Rectal smooth muscle tissue (tissue), 1 donor: ENCODE results near the gene MYLK.
A peak's percentile ranks its signal among the peaks of the same experiment; 100 is the strongest.

Source experiments
- H3K27ac ChIP-seq: one replicate; pipeline ENCODE4 v1.7.0; 2013; ENCODE audit warnings: low read depth, low read length, inconsistent platforms
- H3K27me3 ChIP-seq: one replicate; pipeline ENCODE4 v1.7.0; 2013; ENCODE audit warnings: low read length; ENCODE audit not compliant: control insufficient read depth, insufficient read depth
- H3K36me3 ChIP-seq: one replicate; pipeline ENCODE4 v1.7.0; 2013; ENCODE audit warnings: low read length; ENCODE audit not compliant: control insufficient read depth, insufficient read depth
- H3K4me1 ChIP-seq: one replicate; pipeline ENCODE4 v1.7.0; 2013; ENCODE audit warnings: low read length; ENCODE audit not compliant: control insufficient read depth, insufficient read depth
- H3K4me3 ChIP-seq: one replicate; pipeline ENCODE4 v1.7.0; 2013; ENCODE audit warnings: low read length
- H3K9ac ChIP-seq: one replicate; pipeline ENCODE4 v1.7.0; 2013; ENCODE audit warnings: low read length

The MYLK gene

GRCh38 chr3:123678108-123678511 is 206.0 kb downstream of the MYLK start:
- H3K4me1 ChIP-seq: peaks cover 57% of the 10 kb centered on the region
- no peak overlapping the region for H3K9ac ChIP-seq
- H3K27me3 ChIP-seq: no peaks in the 10 kb centered on the region
- peaks cover 7% of the 10 kb centered on the region for H3K36me3 ChIP-seq
- peak overlapping the region; percentile 44 for H3K27ac ChIP-seq
- H3K4me3 ChIP-seq: no peak overlapping the region

- Histone ChIP-seq H3K27me3 (no peaks in the 10 kb centered on the region), H3K4me1 (peaks cover 54% of the 10 kb centered on the region), H3K4me3 (no peak overlapping the region), H3K36me3 (peaks cover 2% of the 10 kb centered on the region), H3K27ac (peak overlapping the region; percentile 72), H3K9ac (no peak overlapping the region)
Observed at GRCh38 chr3:123672429-123673146, 211.5 kb downstream of the MYLK start.

GRCh38 chr3:123670743-123671142 is 213.4 kb downstream of the MYLK start:
- H3K36me3 ChIP-seq: peaks cover 13% of the 10 kb centered on the region
- H3K27ac ChIP-seq: peak overlapping the region; percentile 72
- H3K4me3 ChIP-seq: no peak overlapping the region
- no peaks in the 10 kb centered on the region for H3K27me3 ChIP-seq
- peaks cover 49% of the 10 kb centered on the region for H3K4me1 ChIP-seq
- no peak overlapping the region for H3K9ac ChIP-seq

GRCh38 chr3:123668906-123669305 is 215.2 kb downstream of the MYLK start:
- Histone ChIP-seq H3K9ac (no peak overlapping the region), H3K36me3 (peaks cover 14% of the 10 kb centered on the region), H3K27ac (peak overlapping the region; percentile 41)

DNA sequence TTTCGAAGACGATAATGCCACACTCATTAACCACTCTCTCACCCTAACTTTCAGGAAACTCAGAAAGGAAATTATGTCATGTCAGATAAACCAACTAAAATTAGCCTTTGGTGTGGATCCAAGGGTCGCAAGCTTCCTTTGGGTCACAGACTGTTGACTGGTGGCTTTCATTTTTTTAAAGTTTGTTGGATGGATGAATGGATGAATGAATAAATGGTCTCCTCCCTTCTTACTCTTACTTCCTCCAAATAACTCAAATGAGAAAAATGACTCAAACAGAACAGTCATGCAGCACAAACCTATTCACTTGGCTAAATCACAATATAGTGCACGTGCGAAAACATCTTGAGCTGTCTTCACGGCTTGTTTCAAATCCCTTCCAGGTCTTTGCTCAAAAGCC is 216.3 kb downstream of the MYLK start:
- peak overlapping the region; percentile 41 for H3K27ac ChIP-seq
- no peaks in the 10 kb centered on the region for H3K27me3 ChIP-seq
- no peak overlapping the region for H3K9ac ChIP-seq
- H3K36me3 ChIP-seq: peaks cover 21% of the 10 kb centered on the region
- H3K4me3 ChIP-seq: no peak overlapping the region
- peaks cover 32% of the 10 kb centered on the region for H3K4me1 ChIP-seq

More at GRCh38 chr3:123668906-123669305, 215.2 kb downstream of the MYLK start:
- Histone ChIP-seq H3K4me1 (peaks cover 39% of the 10 kb centered on the region), H3K4me3 (no peak overlapping the region), H3K27me3 (no peaks in the 10 kb centered on the region)

- Histone ChIP-seq H3K27ac (no peak overlapping the region), H3K4me1 (peaks cover 47% of the 10 kb centered on the region)
Observed at GRCh38 chr3:123664753-123665152, 219.4 kb downstream of the MYLK start.

GRCh38 chr3:123663977-123664376 is 220.2 kb downstream of the MYLK start:
- H3K36me3 ChIP-seq: peaks cover 19% of the 10 kb centered on the region
- peak overlapping the region; percentile 95 for H3K27ac ChIP-seq
- H3K4me1 ChIP-seq: peaks cover 53% of the 10 kb centered on the region
- no peaks in the 10 kb centered on the region for H3K27me3 ChIP-seq
- H3K9ac ChIP-seq: no peak overlapping the region
- H3K4me3 ChIP-seq: no peak overlapping the region

More at GRCh38 chr3:123664753-123665152, 219.4 kb downstream of the MYLK start:
- no peaks in the 10 kb centered on the region for H3K27me3 ChIP-seq
- H3K36me3 ChIP-seq: peaks cover 19% of the 10 kb centered on the region
- no peak overlapping the region for H3K9ac ChIP-seq
- no peak overlapping the region for H3K4me3 ChIP-seq

DNA sequence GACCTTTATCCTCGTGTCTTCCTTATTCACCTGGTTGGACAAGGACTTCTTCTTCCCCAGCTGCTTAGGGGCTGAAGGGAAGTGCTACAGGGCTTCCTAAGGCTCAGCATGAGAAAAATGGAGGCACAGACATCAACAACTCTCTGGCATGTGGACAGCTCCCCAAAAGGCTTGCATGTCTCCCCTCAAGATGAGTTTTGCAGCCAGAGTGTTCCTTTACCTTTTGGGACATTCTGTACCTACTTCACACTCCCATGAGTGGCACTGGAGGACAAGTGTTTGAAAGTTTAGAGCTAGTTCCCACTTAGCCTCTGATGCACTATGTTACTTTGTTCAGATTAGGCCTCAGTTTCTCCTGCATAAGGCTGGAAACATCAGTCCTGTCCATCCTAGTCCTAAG is 222.2 kb downstream of the MYLK start:
- Histone ChIP-seq H3K27ac (peak overlapping the region; percentile 95), H3K27me3 (no peaks in the 10 kb centered on the region), H3K36me3 (peaks cover 27% of the 10 kb centered on the region), H3K9ac (no peak overlapping the region), H3K4me3 (no peak overlapping the region), H3K4me1 (peaks cover 62% of the 10 kb centered on the region)

- peaks cover 25% of the 10 kb centered on the region for H3K36me3 ChIP-seq
- H3K27ac ChIP-seq: peak overlapping the region; percentile 95
- peaks cover 66% of the 10 kb centered on the region for H3K4me1 ChIP-seq
- no peak overlapping the region for H3K9ac ChIP-seq
- no peaks in the 10 kb centered on the region for H3K27me3 ChIP-seq
- peak overlapping the region; percentile 19 for H3K4me3 ChIP-seq
Observed at GRCh38 chr3:123660900-123661299, 223.2 kb downstream of the MYLK start.

GRCh38 chr3:123660141-123660675 is 223.9 kb downstream of the MYLK start:
- Histone ChIP-seq H3K27ac (peak overlapping the region; percentile 95), H3K27me3 (no peaks in the 10 kb centered on the region), H3K36me3 (peaks cover 27% of the 10 kb centered on the region), H3K9ac (no peak overlapping the region), H3K4me1 (peaks cover 73% of the 10 kb centered on the region), H3K4me3 (peak overlapping the region; percentile 19)

- Histone ChIP-seq H3K27me3 (no peaks in the 10 kb centered on the region), H3K9ac (no peak overlapping the region), H3K27ac (peak overlapping the region; percentile 95), H3K4me1 (peaks cover 70% of the 10 kb centered on the region), H3K4me3 (peak overlapping the region; percentile 16), H3K36me3 (peaks cover 28% of the 10 kb centered on the region)
Observed at GRCh38 chr3:123658852-123659206, 225.3 kb downstream of the MYLK start.

GRCh38 chr3:123658118-123658851 is 225.8 kb downstream of the MYLK start:
- H3K36me3 ChIP-seq: peaks cover 22% of the 10 kb centered on the region
- H3K4me3 ChIP-seq: no peak overlapping the region
- H3K27me3 ChIP-seq: no peaks in the 10 kb centered on the region
- H3K4me1 ChIP-seq: peaks cover 73% of the 10 kb centered on the region
- no peak overlapping the region for H3K9ac ChIP-seq
- peak overlapping the region; percentile 95 for H3K27ac ChIP-seq
